Mesothelial cell of epicardium (in vitro differentiated cells): ENCODE measurements around the gene PPP4R4. TPM values are rescaled to one million over a fixed set of nuclear protein-coding genes. Genes with fewer than 3 reads are reported as not detected.

Experiments used
- DNase-seq, 2 experiments: peaks; one replicate each; pipeline ENCODE4 v3.0.0; 2021; ENCODE audit warnings: low spot score in 2 of 2; ENCODE audit not compliant: unreplicated experiment in 2 of 2
- H3K27ac Mint-ChIP-seq: 2 replicates; pipeline ENCODE4 v1.8.0; 2021; ENCODE audit warnings: mixed read lengths
- H3K27me3 Mint-ChIP-seq: 2 replicates; pipeline ENCODE4 v1.8.0; 2021; ENCODE audit warnings: low read depth, mixed read lengths
- H3K36me3 Mint-ChIP-seq: 2 replicates; pipeline ENCODE4 v1.8.0; 2021; ENCODE audit warnings: mixed read lengths
- H3K4me1 Mint-ChIP-seq: 2 replicates; pipeline ENCODE4 v1.8.0; 2021; ENCODE audit warnings: mixed read lengths
- H3K4me3 Mint-ChIP-seq: 2 replicates; pipeline ENCODE4 v1.8.0; 2021; ENCODE audit warnings: mild to moderate bottlenecking, moderate library complexity, mixed read lengths
- H3K9me3 Mint-ChIP-seq: 2 replicates; pipeline ENCODE4 v1.8.0; 2021; ENCODE audit warnings: mixed read lengths
- total RNA-seq: library from RNA; stranded (reverse); gene quantifications from 3 replicates; pipeline ENCODE4 v1.2.1, GENCODE V29; 2021
- TF ChIP-seq, protein P1 (sequence below): fragments of 200-600 bp; sonication (generic); IDR thresholded peaks from one replicate; pipeline ENCODE4 v1.5.0; 2021; ENCODE audit warnings: antibody characterized with exemption; ENCODE audit not compliant: unreplicated experiment

The PPP4R4 gene
- total RNA-seq, 1 donor from 2014 or later = 0.54 TPM

GRCh38 chr14:94291159-94291905, 117.2 kb downstream of the PPP4R4 start:
- H3K27ac Mint-ChIP-seq = no peak overlapping the region
- TF ChIP-seq, protein P1, sequence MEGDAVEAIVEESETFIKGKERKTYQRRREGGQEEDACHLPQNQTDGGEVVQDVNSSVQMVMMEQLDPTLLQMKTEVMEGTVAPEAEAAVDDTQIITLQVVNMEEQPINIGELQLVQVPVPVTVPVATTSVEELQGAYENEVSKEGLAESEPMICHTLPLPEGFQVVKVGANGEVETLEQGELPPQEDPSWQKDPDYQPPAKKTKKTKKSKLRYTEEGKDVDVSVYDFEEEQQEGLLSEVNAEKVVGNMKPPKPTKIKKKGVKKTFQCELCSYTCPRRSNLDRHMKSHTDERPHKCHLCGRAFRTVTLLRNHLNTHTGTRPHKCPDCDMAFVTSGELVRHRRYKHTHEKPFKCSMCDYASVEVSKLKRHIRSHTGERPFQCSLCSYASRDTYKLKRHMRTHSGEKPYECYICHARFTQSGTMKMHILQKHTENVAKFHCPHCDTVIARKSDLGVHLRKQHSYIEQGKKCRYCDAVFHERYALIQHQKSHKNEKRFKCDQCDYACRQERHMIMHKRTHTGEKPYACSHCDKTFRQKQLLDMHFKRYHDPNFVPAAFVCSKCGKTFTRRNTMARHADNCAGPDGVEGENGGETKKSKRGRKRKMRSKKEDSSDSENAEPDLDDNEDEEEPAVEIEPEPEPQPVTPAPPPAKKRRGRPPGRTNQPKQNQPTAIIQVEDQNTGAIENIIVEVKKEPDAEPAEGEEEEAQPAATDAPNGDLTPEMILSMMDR = no peak
- DNase-seq = no peak
- no peak overlapping the region for H3K4me3 Mint-ChIP-seq
- peaks cover 2% of the 10 kb centered on the region for H3K27me3 Mint-ChIP-seq
- H3K9me3 Mint-ChIP-seq = no peaks in the 10 kb centered on the region
- no peaks in the 10 kb centered on the region for H3K4me1 Mint-ChIP-seq
- H3K36me3 Mint-ChIP-seq = no peaks in the 10 kb centered on the region

DNA sequence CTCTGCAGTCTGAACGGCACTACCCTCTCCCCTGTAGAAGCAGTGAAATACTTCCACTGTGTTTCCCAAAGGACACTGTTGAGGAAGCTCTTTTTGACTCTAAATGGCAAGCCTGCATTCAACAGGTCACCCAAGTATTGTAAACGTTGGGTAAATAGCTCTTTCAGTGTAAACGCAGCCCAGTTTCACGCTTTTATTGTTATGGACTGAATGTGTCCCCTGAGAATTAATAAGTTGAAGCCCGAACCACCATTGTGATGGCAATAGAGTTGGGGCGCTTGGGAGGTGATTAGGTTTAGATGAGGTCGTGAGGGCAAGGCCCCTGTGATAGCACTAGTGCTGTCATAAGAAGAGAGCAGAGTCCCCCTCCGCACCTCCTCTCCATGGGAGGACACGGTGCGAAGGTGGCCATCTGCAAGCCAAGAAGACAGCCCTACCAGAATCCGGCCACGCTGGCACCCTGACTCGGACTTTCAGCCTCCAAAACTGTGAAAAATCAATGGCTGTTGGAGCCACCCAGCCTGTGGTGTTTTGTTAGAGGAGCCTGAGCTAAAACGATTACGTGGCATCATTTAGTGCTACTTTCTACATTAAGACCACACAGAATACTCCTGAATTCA, 117.9 kb downstream of the PPP4R4 start:
- Mint-ChIP-seq H3K4me1 (no peaks in the 10 kb centered on the region), H3K9me3 (no peaks in the 10 kb centered on the region), H3K36me3 (no peaks in the 10 kb centered on the region), H3K27ac (no peak overlapping the region), H3K4me3 (no peak overlapping the region), H3K27me3 (peaks cover 2% of the 10 kb centered on the region)
- TF ChIP-seq, protein P1 = no peak
- DNase-seq = no peak

- Mint-ChIP-seq H3K36me3 (no peaks in the 10 kb centered on the region), H3K27me3 (no peaks in the 10 kb centered on the region), H3K4me1 (no peaks in the 10 kb centered on the region), H3K27ac (no peak overlapping the region), H3K9me3 (no peaks in the 10 kb centered on the region), H3K4me3 (no peak overlapping the region)
- TF ChIP-seq, protein P1 = no peak
- DNase-seq = no peak
Measured at GRCh38 chr14:94292526-94292871, 118.4 kb downstream of the PPP4R4 start.

- DNase-seq = no peak
- Mint-ChIP-seq H3K36me3 (no peaks in the 10 kb centered on the region), H3K27ac (no peak within 1 kb of the TSS), H3K4me1 (no peaks in the 10 kb centered on the region), H3K27me3 (no peaks in the 10 kb centered on the region), H3K4me3 (no peak within 1 kb of the TSS), H3K9me3 (no peaks in the 10 kb centered on the region)
- TF ChIP-seq, protein P1 = no peak
Measured at GRCh38 chr14:94292872-94293577, 118.9 kb downstream of the PPP4R4 start, which contains the start of gene SERPINA10. TSS of gene SERPINA10 (minus strand) at chr14:94293268. CDS start at chr14:94290593, 2,675 bp downstream.

- TF ChIP-seq, protein P1 = no peak
- Mint-ChIP-seq H3K9me3 (no peaks in the 10 kb centered on the region), H3K27ac (no peak overlapping the region), H3K27me3 (no peaks in the 10 kb centered on the region), H3K36me3 (no peaks in the 10 kb centered on the region), H3K4me1 (no peaks in the 10 kb centered on the region), H3K4me3 (no peak overlapping the region)
- no peak for DNase-seq
Measured at GRCh38 chr14:94293578-94293924, 119.4 kb downstream of the PPP4R4 start.
